ENCODE results near the gene GFI1B. TPM values are rescaled to one million over a fixed set of nuclear protein-coding genes. Genes with fewer than 3 reads are reported as not detected.

GFI1B gene
- total RNA-seq (2016; rRNA removed; fragmentation: Illumina TruSeq; extraction: Trizol): 0.51 TPM in 1 of 2 replicates, not detected in the other
- total RNA-seq (2016; cell fraction: cytosol; rRNA removed; fragmentation: Illumina TruSeq; extraction: Trizol; ENCODE audit: low read depth): not detected in 2 replicates
- 0.24 and 0.56 TPM in 2 replicates for total RNA-seq (2016; cell fraction: insoluble cytoplasmic fraction; rRNA removed; fragmentation: Illumina TruSeq; extraction: Trizol)
- 0.15 and 0.52 TPM in 2 replicates for total RNA-seq (2016; cell fraction: membrane; rRNA removed; fragmentation: Illumina TruSeq; extraction: Trizol)
- 0.28 TPM in 1 of 2 replicates, not detected in the other for total RNA-seq (2016; cell fraction: nucleus; rRNA removed; fragmentation: Illumina TruSeq; extraction: Trizol)
- polyA plus RNA-seq (2011; rRNA removed): 0.15 and 0.26 TPM in 2 replicates
- 0.15 and 0.18 TPM in 2 replicates for polyA plus RNA-seq (2011; cell fraction: cytosol; rRNA removed)
- polyA plus RNA-seq (2011; cell fraction: nucleus; rRNA removed): 0.19 and 0.26 TPM in 2 replicates
- polyA plus RNA-seq (2012): 0.19 and 0.80 TPM in 2 replicates
- 0.09 and 0.19 TPM in 2 replicates for polyA plus RNA-seq (2016; cell fraction: cytosol; fragmentation: Illumina TruSeq; extraction: Trizol; ENCODE audit: low read depth)
- polyA plus RNA-seq (2016; cell fraction: insoluble cytoplasmic fraction; fragmentation: Illumina TruSeq; extraction: Trizol; ENCODE audit: low read depth): 0.21 and 0.30 TPM in 2 replicates
- polyA plus RNA-seq (2016; cell fraction: membrane; fragmentation: Illumina TruSeq; extraction: Trizol; ENCODE audit: low read depth): 0.19 and 0.32 TPM in 2 replicates
- polyA plus RNA-seq (2016; cell fraction: nucleus; fragmentation: Illumina TruSeq; extraction: Trizol; ENCODE audit: insufficient read depth, low read depth): 0.49 TPM in 1 of 2 replicates, not detected in the other
- polyA minus RNA-seq (2011; rRNA and poly(A)+ RNA removed; ENCODE audit: low replicate concordance): 0.35 and 0.42 TPM in 2 replicates
- not detected in 2 replicates for polyA minus RNA-seq (2011; cell fraction: cytosol; rRNA and poly(A)+ RNA removed)
- polyA minus RNA-seq (2011; cell fraction: nucleus; rRNA and poly(A)+ RNA removed): 0.13 TPM in 1 of 2 replicates, not detected in the other
- Bru-seq, nascent RNA: percentile 19 among the genes with signal in this experiment
- percentile 18 among the genes with signal in this experiment for BruChase-seq, experiment 1, labeled RNA remaining after a 6-hour chase
- BruChase-seq, experiment 2, labeled RNA remaining after a 2-hour chase: percentile 11 among the genes with signal in this experiment
- long read RNA-seq, experiment 1: 0 reads
- long read RNA-seq, experiment 2, partial matches to known transcripts: 0 of 2 reads
- long read RNA-seq, experiment 2, other reads (novel, unspliced or antisense): 1 of 2 reads

DNA sequence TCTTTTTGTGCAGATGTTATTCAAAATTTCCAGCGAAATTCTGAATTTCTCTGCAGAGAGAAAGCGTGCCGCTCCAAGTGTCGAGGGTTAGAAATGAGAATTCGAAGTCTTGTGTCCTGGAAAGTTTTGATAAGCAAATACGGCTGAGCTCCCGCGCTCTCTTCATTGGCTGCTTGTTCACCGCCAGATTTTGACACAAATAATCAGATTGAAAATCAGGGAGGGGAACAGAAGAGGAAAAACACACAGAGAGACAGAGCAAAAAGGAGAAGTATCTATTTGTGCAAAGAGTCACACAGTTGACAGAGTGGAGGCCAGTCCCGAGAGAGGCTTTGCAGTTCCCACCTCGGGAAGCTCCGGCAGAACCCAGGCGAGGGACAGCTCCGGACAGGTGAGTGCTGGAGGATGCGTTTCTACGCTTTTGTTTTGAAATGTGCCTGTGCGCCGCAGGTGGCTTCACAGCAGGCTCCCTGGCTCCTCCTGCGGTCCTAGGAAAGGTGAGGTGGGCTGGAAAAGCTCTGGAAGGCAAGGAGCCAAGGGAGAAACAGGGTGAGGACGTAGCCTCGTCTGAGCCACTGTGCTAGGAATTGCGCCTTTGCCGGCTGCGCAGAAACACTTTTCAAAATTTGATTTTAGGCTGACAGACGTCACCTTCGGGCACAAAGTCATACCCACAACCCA is at the start of gene GFI1B:
Gene GFI1B, plus strand, starts transcription at position 244 of the 681 bp plus-strand sequence. CDS start 7,985 bp downstream, outside the sequence.
- Histone ChIP-seq H4K20me1 (ENCODE audit: insufficient read depth, low read length) (no peaks in the 10 kb centered on the region), H3K9ac (ENCODE audit: insufficient read depth, low read depth, low read length) (no peak within 1 kb of the TSS; the same call in 1 of the 2 replicates), H3K4me2 (ENCODE audit: low read depth, low read length) (peak within 1 kb of the TSS; percentile 60), H3K27ac (ENCODE audit: extremely low read length, insufficient read depth, low read length) (no peak within 1 kb of the TSS), H3K79me2 (ENCODE audit: insufficient read depth, low read length) (no peaks in the 10 kb centered on the region), H3K4me3 (replicated peaks in 1 of 3; ENCODE audit: insufficient read depth in 1 of 3, low read depth in 2 of 3, low read length in 3 of 3) (peak within 1 kb of the TSS in 1 of 3 experiments; percentile 42; a peak in 2 of 6 replicates), H3K9me3 (ENCODE audit: low read length) (no peaks in the 10 kb centered on the region), H3K4me1 (ENCODE audit: insufficient read depth, low read length) (peaks cover 47% of the 10 kb centered on the region), H2AFZ (ENCODE audit: low read length) (no peak within 1 kb of the TSS), H3K27me3 (ENCODE audit: control insufficient read depth in 1 of 2, insufficient read depth in 2 of 2, low read length in 2 of 2) (peaks cover 0 to 9% of the 10 kb centered on the region in 2 experiments; a peak in 3 of 5 replicates), H3K36me3 (replicated peaks in 1 of 2; ENCODE audit: control insufficient read depth in 1 of 2, insufficient read depth in 2 of 2, low read length in 2 of 2) (no peaks in the 10 kb centered on the region)
- intact Hi-C loops (cut with micrococcal nuclease; ENCODE audit: unreplicated experiment) (loop anchor here (10.0 kb wide), 1 partner anchor 164 kb away; no protein-coding TSS in a partner anchor), in situ Hi-C loops (cut with HindIII; ENCODE audit: extremely low pct_ligation_motif_present, low pct_unique_long_range_greater_than_20kb) (no loop called here)
- BruUV-seq (replicated peaks): no TSS peak
- ATAC-seq: peak; percentile 24; the same call in 2 of the 3 replicates
- CTCF ChIA-PET (ENCODE audit: low intra/inter-chr PET ratio, low total read pairs): interaction anchor here (4.5 kb wide), 1 partner anchor 44 kb away, joined by 50 read pairs; no protein-coding TSS in a partner anchor
- 18% methylated on average over 20 of the region's 26 CpGs for WGBS (ENCODE audit: low lambda C conversion rate)
- FAIRE-seq: no peak
- DNase-seq (ENCODE audit: low spot score): no peak
- POLR2A ChIA-PET: interaction anchor here (1.5 kb wide), 1 partner anchor 15 kb away, joined by 6 read pairs; no protein-coding TSS in a partner anchor
- TF ChIP-seq PRPF4 (IDR thresholded peaks at IDR 0.05; ENCODE audit: low read depth, low read length, poor library complexity, severe bottlenecking) (no peak), XRCC5 (optimal IDR thresholded peaks at IDR 0.05; ENCODE audit: low read length) (peak; percentile 29), ELF4 (CRISPR knock-in tag; IDR thresholded peaks at IDR 0.05; ENCODE audit: borderline replicate concordance) (no peak), KDM5A (IDR thresholded peaks at IDR 0.05; ENCODE audit: borderline replicate concordance, low read length) (no peak), EZH2 (conservative IDR thresholded peaks at IDR 0.05; ENCODE audit: low read depth, low read length) (no peak)
- TF ChIP-seq, protein P1, sequence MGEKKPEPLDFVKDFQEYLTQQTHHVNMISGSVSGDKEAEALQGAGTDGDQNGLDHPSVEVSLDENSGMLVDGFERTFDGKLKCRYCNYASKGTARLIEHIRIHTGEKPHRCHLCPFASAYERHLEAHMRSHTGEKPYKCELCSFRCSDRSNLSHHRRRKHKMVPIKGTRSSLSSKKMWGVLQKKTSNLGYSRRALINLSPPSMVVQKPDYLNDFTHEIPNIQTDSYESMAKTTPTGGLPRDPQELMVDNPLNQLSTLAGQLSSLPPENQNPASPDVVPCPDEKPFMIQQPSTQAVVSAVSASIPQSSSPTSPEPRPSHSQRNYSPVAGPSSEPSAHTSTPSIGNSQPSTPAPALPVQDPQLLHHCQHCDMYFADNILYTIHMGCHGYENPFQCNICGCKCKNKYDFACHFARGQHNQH (CRISPR knock-in tag; IDR thresholded peaks at IDR 0.05): no peak
- TF ChIP-seq, protein P2, sequence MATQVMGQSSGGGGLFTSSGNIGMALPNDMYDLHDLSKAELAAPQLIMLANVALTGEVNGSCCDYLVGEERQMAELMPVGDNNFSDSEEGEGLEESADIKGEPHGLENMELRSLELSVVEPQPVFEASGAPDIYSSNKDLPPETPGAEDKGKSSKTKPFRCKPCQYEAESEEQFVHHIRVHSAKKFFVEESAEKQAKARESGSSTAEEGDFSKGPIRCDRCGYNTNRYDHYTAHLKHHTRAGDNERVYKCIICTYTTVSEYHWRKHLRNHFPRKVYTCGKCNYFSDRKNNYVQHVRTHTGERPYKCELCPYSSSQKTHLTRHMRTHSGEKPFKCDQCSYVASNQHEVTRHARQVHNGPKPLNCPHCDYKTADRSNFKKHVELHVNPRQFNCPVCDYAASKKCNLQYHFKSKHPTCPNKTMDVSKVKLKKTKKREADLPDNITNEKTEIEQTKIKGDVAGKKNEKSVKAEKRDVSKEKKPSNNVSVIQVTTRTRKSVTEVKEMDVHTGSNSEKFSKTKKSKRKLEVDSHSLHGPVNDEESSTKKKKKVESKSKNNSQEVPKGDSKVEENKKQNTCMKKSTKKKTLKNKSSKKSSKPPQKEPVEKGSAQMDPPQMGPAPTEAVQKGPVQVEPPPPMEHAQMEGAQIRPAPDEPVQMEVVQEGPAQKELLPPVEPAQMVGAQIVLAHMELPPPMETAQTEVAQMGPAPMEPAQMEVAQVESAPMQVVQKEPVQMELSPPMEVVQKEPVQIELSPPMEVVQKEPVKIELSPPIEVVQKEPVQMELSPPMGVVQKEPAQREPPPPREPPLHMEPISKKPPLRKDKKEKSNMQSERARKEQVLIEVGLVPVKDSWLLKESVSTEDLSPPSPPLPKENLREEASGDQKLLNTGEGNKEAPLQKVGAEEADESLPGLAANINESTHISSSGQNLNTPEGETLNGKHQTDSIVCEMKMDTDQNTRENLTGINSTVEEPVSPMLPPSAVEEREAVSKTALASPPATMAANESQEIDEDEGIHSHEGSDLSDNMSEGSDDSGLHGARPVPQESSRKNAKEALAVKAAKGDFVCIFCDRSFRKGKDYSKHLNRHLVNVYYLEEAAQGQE (IDR thresholded peaks at IDR 0.05; ENCODE audit: borderline replicate concordance in 1 of 2, low read depth in 1 of 2, low read length in 2 of 2): peak; percentile 25 to 87
- TF ChIP-seq, protein P3, sequence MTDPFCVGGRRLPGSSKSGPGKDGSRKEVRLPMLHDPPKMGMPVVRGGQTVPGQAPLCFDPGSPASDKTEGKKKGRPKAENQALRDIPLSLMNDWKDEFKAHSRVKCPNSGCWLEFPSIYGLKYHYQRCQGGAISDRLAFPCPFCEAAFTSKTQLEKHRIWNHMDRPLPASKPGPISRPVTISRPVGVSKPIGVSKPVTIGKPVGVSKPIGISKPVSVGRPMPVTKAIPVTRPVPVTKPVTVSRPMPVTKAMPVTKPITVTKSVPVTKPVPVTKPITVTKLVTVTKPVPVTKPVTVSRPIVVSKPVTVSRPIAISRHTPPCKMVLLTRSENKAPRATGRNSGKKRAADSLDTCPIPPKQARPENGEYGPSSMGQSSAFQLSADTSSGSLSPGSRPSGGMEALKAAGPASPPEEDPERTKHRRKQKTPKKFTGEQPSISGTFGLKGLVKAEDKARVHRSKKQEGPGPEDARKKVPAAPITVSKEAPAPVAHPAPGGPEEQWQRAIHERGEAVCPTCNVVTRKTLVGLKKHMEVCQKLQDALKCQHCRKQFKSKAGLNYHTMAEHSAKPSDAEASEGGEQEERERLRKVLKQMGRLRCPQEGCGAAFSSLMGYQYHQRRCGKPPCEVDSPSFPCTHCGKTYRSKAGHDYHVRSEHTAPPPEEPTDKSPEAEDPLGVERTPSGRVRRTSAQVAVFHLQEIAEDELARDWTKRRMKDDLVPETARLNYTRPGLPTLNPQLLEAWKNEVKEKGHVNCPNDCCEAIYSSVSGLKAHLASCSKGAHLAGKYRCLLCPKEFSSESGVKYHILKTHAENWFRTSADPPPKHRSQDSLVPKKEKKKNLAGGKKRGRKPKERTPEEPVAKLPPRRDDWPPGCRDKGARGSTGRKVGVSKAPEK (CRISPR knock-in tag; IDR thresholded peaks at IDR 0.05; ENCODE audit: borderline replicate concordance): 0 out of 2 replicates have a peak, but pooled peaks have one; percentile 6

All from HepG2 (cell line).